B cell (primary cell): Measurements from ENCODE around the gene SLC35E1. TPM values are rescaled to one million over a fixed set of nuclear protein-coding genes. Genes with fewer than 3 reads are reported as not detected.
A peak's percentile ranks its signal among the peaks of the same experiment; 100 is the strongest.

Experiments
- ATAC-seq: fragments of 200-7000 bp; cut with Tn5 transposase; one replicate; pipeline ENCODE4 v1.10.0; 2021; ENCODE audit warnings: low read depth, mild to moderate bottlenecking, moderate number of reproducible peaks, moderate library complexity
- CTCF ChIA-PET: fragments of 350-600 bp; sonication (Branson Sonifier 250); formaldehyde crosslinking; loops from one replicate; lab custom pipeline; 2021; ENCODE audit warnings: antibody characterized with exemption, inconsistent platforms; lab: Charles Lee
- POLR2A ChIA-PET: fragments of 350-600 bp; sonication (Branson Sonifier 250); formaldehyde crosslinking; loops from one replicate; lab custom pipeline; 2021; ENCODE audit warnings: antibody characterized with exemption; lab: Charles Lee
- DNase-seq: peaks from one replicate; pipeline ENCODE4 v3.0.0; 2013
- H2AFZ ChIP-seq: 2 replicates; pipeline ENCODE4 v1.6.1; 2012; ENCODE audit warnings: mild to moderate bottlenecking, low read depth, low read length; ENCODE audit not compliant: insufficient read depth, poor library complexity, severe bottlenecking
- H3K27ac ChIP-seq, 2 donors: 1 replicate in 1 of 2; 2 replicates in 1 of 2; pipeline ENCODE4 v1.5.1; 2012 to 2013; ENCODE audit warnings: low read length in 2 of 2, mild to moderate bottlenecking in 2 of 2, moderate library complexity in 1 of 2
- H3K27me3 ChIP-seq, 4 experiments: fragments of 200-600 bp in 1 of 4; sonication (generic) in 1 of 4; replicated peaks in 1 of 4; 1 replicate in 2 of 4; 2 replicates in 2 of 4; pipeline versions ENCODE4 v1.6.1 to v1.7.0; 2013 to 2016; ENCODE audit warnings: low read length in 3 of 4, mild to moderate bottlenecking in 2 of 4, mixed read lengths in 1 of 4, moderate library complexity in 1 of 4; ENCODE audit not compliant: insufficient read depth in 4 of 4, control insufficient read depth in 3 of 4; ENCODE audit errors: control extremely low read depth in 1 of 4
- H3K36me3 ChIP-seq, 2 experiments: replicated peaks in 1 of 2; 1 replicate in 1 of 2; 2 replicates in 1 of 2; pipeline versions ENCODE4 v1.6.1 to v1.7.1; 2013; ENCODE audit warnings: low read length in 1 of 2; ENCODE audit not compliant: insufficient read depth in 2 of 2, control insufficient read depth in 1 of 2; ENCODE audit errors: control extremely low read depth in 1 of 2, extremely low read depth in 1 of 2
- H3K4me1 ChIP-seq, 2 donors: fragments of 200-600 bp in 1 of 2; sonication (generic) in 1 of 2; 1 replicate in 1 of 2; 2 replicates in 1 of 2; pipeline versions ENCODE4 v1.5.1 to v1.6.1; 2013 to 2017; ENCODE audit warnings: low read length in 2 of 2; ENCODE audit not compliant: control insufficient read depth in 2 of 2, insufficient read depth in 2 of 2
- H3K4me2 ChIP-seq: replicated peaks from 2 replicates; pipeline ENCODE3; 2012; ENCODE audit warnings: mild to moderate bottlenecking, low read depth, low read length; ENCODE audit not compliant: poor library complexity, severe bottlenecking
- H3K4me3 ChIP-seq, 5 experiments: fragments of 200-600 bp in 1 of 5; sonication (generic) in 1 of 5; 1 replicate in 3 of 5; 2 replicates in 2 of 5; pipeline versions ENCODE4 v1.5.1 to v1.7.0; 2011 to 2016; ENCODE audit warnings: low read length in 4 of 5, mild to moderate bottlenecking in 4 of 5, low read depth in 2 of 5, control low read depth in 1 of 5, moderate library complexity in 1 of 5; ENCODE audit not compliant: insufficient read depth in 1 of 5; ENCODE audit errors: control extremely low read depth in 1 of 5, extremely low read depth in 1 of 5
- H3K79me2 ChIP-seq: fragments of 200-600 bp; sonication (generic); one replicate; pipeline ENCODE4 v1.6.0; 2016; ENCODE audit warnings: low read length; ENCODE audit not compliant: control insufficient read depth, insufficient read depth
- H3K9ac ChIP-seq: fragments of 200-600 bp; sonication (generic); 2 replicates; pipeline ENCODE4 v1.6.1; 2017; ENCODE audit warnings: mild to moderate bottlenecking, low read length, moderate library complexity
- H3K9me3 ChIP-seq, 3 donors: one replicate each; pipeline versions ENCODE4 v1.6.1 to v1.7.1; 2013; ENCODE audit warnings: low read length in 2 of 3; ENCODE audit not compliant: control insufficient read depth in 2 of 3, insufficient read depth in 1 of 3; ENCODE audit errors: control extremely low read depth in 1 of 3
- H4K20me1 ChIP-seq: 2 replicates; pipeline ENCODE4 v1.6.0; 2012; ENCODE audit warnings: mild to moderate bottlenecking, low read length; ENCODE audit not compliant: insufficient read depth, control insufficient read depth, poor library complexity, severe bottlenecking
- H3K27ac Mint-ChIP-seq: one replicate; pipeline ENCODE4 v1.8.0; 2021; ENCODE audit warnings: mixed read lengths
- H3K27me3 Mint-ChIP-seq: one replicate; pipeline ENCODE4 v1.8.0; 2021; ENCODE audit warnings: mixed read lengths
- H3K4me1 Mint-ChIP-seq: one replicate; pipeline ENCODE4 v1.8.0; 2021; ENCODE audit warnings: mixed read lengths
- H3K4me3 Mint-ChIP-seq: one replicate; pipeline ENCODE4 v1.8.0; 2021; ENCODE audit warnings: mixed read lengths
- H3K9me3 Mint-ChIP-seq: one replicate; pipeline ENCODE4 v1.8.0; 2022; ENCODE audit warnings: mixed read lengths; ENCODE audit not compliant: insufficient read depth
- CTCF ChIP-seq: fragments of 200-600 bp; IDR thresholded peaks from one replicate; pipeline ENCODE4 v1.8.0; 2022; ENCODE audit warnings: antibody characterized with exemption, mild to moderate bottlenecking
- EZH2 ChIP-seq: IDR thresholded peaks from 2 replicates; pipeline ENCODE4 v1.6.1; 2012; ENCODE audit warnings: borderline replicate concordance, low read depth, mild to moderate bottlenecking, moderate library complexity, low read length; ENCODE audit not compliant: insufficient read depth, poor library complexity, severe bottlenecking
- WGBS: methylation state at CpG from one replicate; pipeline ENCODE4 v1.1.5; 2013; ENCODE audit warnings: missing lambda C conversion rate; ENCODE audit not compliant: insufficient coverage; 5-methylcytosine and 5-hydroxymethylcytosine counted together
- intact Hi-C: fragments of 100-400 bp; cut with micrococcal nuclease; formaldehyde crosslinking; loops from one replicate; pipeline ENCODE4 v1.10.0; 2022
- polyA plus RNA-seq: library from polyadenylated mRNA; depleted of rRNA; stranded (reverse); fragments of >200 nt; gene quantifications from 2 replicates; pipeline ENCODE4 v1.2.3, GENCODE V29; 2012
- total RNA-seq, 2 donors: library from RNA; stranded (reverse); fragments of 120-200 nt in 1 of 2; gene quantifications; 1 replicate in 1 of 2; 2 replicates in 1 of 2; pipeline versions ENCODE4 v1.2.3 to v1.2.4, GENCODE V29; 2013 to 2022

SLC35E1 gene
- total and polyA plus RNA-seq, 2 donors (not counting 1 experiment from before 2014, with no cell fraction given), result 23.4 to 46.8 TPM

DNA sequence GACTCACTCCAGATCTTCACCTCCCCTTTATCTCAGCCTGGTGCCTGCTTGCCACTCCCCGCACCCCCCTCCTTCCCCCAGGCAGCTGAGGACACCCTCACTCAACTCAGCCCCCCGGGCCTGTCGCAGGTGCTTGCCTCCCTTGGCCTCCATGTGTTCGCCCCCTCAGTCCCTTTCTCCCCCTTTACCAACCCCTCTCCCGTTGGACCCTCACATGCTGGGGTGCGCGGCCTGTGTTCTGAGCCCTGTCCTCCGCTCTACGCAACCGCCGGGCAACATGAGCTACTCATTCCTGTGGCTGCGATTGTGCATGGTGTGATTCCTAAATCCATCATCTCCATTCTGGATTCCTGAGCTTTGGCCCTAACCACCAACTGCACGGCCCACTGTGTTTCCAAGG is 35.1 kb downstream of the SLC35E1 start:
- Histone ChIP-seq H3K79me2 (peaks cover 77% of the 10 kb centered on the region), H3K27ac (no peak overlapping the region), H3K4me1 (peaks cover 10 to 22% of the 10 kb centered on the region in 2 donors), H3K9ac (no peak overlapping the region), H3K27me3 (no peaks in the 10 kb centered on the region), H3K36me3 (peaks cover 0 to 58% of the 10 kb centered on the region in 2 experiments), H2AFZ (no peak overlapping the region), H3K9me3 (no peaks in the 10 kb centered on the region), H4K20me1 (peaks cover 95% of the 10 kb centered on the region), H3K4me3 (no peak overlapping the region), H3K4me2 (no peak overlapping the region)
- TF ChIP-seq EZH2, result no peak
- no peak for TF ChIP-seq CTCF
- no peak for ATAC-seq
- POLR2A ChIA-PET, result interaction anchor here (0.7 kb wide), 1 partner anchor 9 kb away, joined by 6 read pairs; no protein-coding TSS in a partner anchor
- H3K27ac Mint-ChIP-seq, result no peak overlapping the region
- no peaks in the 10 kb centered on the region for H3K27me3 Mint-ChIP-seq
- no peak for DNase-seq
- CTCF ChIA-PET, result no interaction called here
- H3K4me3 Mint-ChIP-seq, result no peak overlapping the region
- H3K4me1 Mint-ChIP-seq, result peaks cover 32% of the 10 kb centered on the region
- intact Hi-C loops, result no loop called here
- 97% methylated on average over 13 of the region's 13 CpGs for WGBS
- H3K9me3 Mint-ChIP-seq, result no peaks in the 10 kb centered on the region

GRCh38 chr19:16536130-16536529 is 36.1 kb downstream of the SLC35E1 start:
- ChIA-PET CTCF (no interaction called here), POLR2A (no interaction called here)
- no peak overlapping the region for H3K27ac Mint-ChIP-seq
- H3K9me3 Mint-ChIP-seq, result no peaks in the 10 kb centered on the region
- DNase-seq (peak; percentile 9), ATAC-seq (no peak)
- Histone ChIP-seq H3K27ac (no peak overlapping the region), H3K4me1 (peaks cover 5 to 15% of the 10 kb centered on the region in 2 donors), H3K9ac (no peak overlapping the region), H3K4me2 (no peak overlapping the region), H4K20me1 (peaks cover 94% of the 10 kb centered on the region), H3K36me3 (peaks cover 0 to 67% of the 10 kb centered on the region in 2 experiments), H3K4me3 (no peak overlapping the region), H3K9me3 (no peaks in the 10 kb centered on the region), H2AFZ (no peak overlapping the region), H3K27me3 (no peaks in the 10 kb centered on the region), H3K79me2 (peaks cover 67% of the 10 kb centered on the region)
- TF ChIP-seq EZH2 (no peak), CTCF (no peak)
- intact Hi-C loops, result no loop called here
- peaks cover 27% of the 10 kb centered on the region for H3K4me1 Mint-ChIP-seq
- no peak overlapping the region for H3K4me3 Mint-ChIP-seq
- 97% methylated on average over 6 of the region's 9 CpGs for WGBS
- H3K27me3 Mint-ChIP-seq, result no peaks in the 10 kb centered on the region
